Upper lobe of left lung (tissue), 6 donors: ENCODE data around the gene ETV7. TPM values are rescaled to one million over a fixed set of nuclear protein-coding genes. Genes with fewer than 3 reads are reported as not detected.
"Not testable (repeated sequence)": the region's sequence is repeated elsewhere in the genome, so short reads cannot be mapped to it uniquely, and the experiment has no call there.

Experiments used
- ATAC-seq, 2 donors: fragments of 200-7000 bp; cut with Tn5 transposase; one replicate each; pipeline ENCODE4 v1.9.1; 2022; ENCODE audit warnings: mild to moderate bottlenecking in 2 of 2, moderate library complexity in 2 of 2; ENCODE audit not compliant: low FRiP score in 2 of 2
- DNase-seq, 2 donors: peaks; one replicate each; pipeline ENCODE4 v3.0.0-alpha.2; 2019 to 2020
- H3K27ac ChIP-seq, 4 donors: fragments of 200-600 bp; sonication (generic); one replicate each; pipeline ENCODE4 v1.5.1; 2016 to 2019
- H3K27me3 ChIP-seq, 4 donors: fragments of 200-600 bp; sonication (generic); one replicate each; pipeline ENCODE4 v1.5.1; 2017 to 2019
- H3K36me3 ChIP-seq, 4 donors: fragments of 200-600 bp; sonication (generic); one replicate each; pipeline ENCODE4 v1.5.1; 2016 to 2019
- H3K4me1 ChIP-seq, 4 donors: fragments of 200-600 bp; sonication (generic); one replicate each; pipeline ENCODE4 v1.5.1; 2018 to 2019
- H3K4me3 ChIP-seq, 4 donors: fragments of 200-600 bp; sonication (generic); one replicate each; pipeline ENCODE4 v1.5.1; 2017 to 2019; ENCODE audit warnings: mild to moderate bottlenecking in 2 of 4, moderate library complexity in 1 of 4
- H3K9me3 ChIP-seq, 4 donors: fragments of 200-600 bp; sonication (generic); one replicate each; pipeline ENCODE4 v1.5.1; 2018 to 2019
- CTCF ChIP-seq, 6 experiments: fragments of 450-650 bp in 4 of 6; fragments of 200-600 bp in 2 of 6; sonication (generic) in 2 of 6; IDR thresholded peaks; one replicate each; pipeline ENCODE4 v1.5.1; 2016 to 2019; ENCODE audit warnings: antibody characterized with exemption in 6 of 6
- EP300 ChIP-seq, 4 donors: sonication (generic); formaldehyde crosslinking; IDR thresholded peaks; one replicate each; pipeline ENCODE4 v1.5.1; 2017; ENCODE audit warnings: antibody characterized with exemption in 4 of 4, control low read depth in 2 of 4
- POLR2A ChIP-seq, 4 donors: fragments of 450-650 bp; IDR thresholded peaks; one replicate each; pipeline ENCODE4 v1.5.1; 2016 to 2017; ENCODE audit warnings: antibody characterized with exemption in 4 of 4, mild to moderate bottlenecking in 2 of 4
- POLR2AphosphoS5 ChIP-seq, 2 donors: sonication (generic); formaldehyde crosslinking; IDR thresholded peaks; one replicate each; pipeline ENCODE4 v1.5.1; 2017; ENCODE audit warnings: antibody characterized with exemption in 2 of 2
- WGBS, 2 donors: methylation state at CpG; one replicate each; pipeline ENCODE4 v1.1.5; 2017 to 2018; 5-methylcytosine and 5-hydroxymethylcytosine counted together
- total RNA-seq, 6 donors: library from RNA; depleted of rRNA in 4 of 6; stranded (reverse); fragments of >200 nt in 4 of 6; gene quantifications; one replicate each; pipeline versions ENCODE4 v1.1.0 to v1.2.1, GENCODE V29; 2016 to 2021
- donor health status: DM: no; HTN: no; CAD: no; lungs with moderate emphysema.
- donor health status: DM: no; HTN: yes; CAD: no; lungs with severe emphysema.

The ETV7 gene
- total RNA-seq, 6 donors from 2014 or later = 2.0 to 10.5 (median 4.2) TPM

- no peak for TF ChIP-seq POLR2A (IDR thresholded peaks at IDR 0.05)
- no peak for TF ChIP-seq EP300 (IDR thresholded peaks at IDR 0.05)
- TF ChIP-seq CTCF (IDR thresholded peaks at IDR 0.05) = peak; percentile 89 to 98 (median 92)
- no peak for TF ChIP-seq POLR2AphosphoS5 (IDR thresholded peaks at IDR 0.05)
- Histone ChIP-seq H3K27ac (no peak overlapping the region), H3K27me3 (no peaks in the 10 kb centered on the region), H3K4me3 (peak overlapping the region in 2 of 4 donors; percentile 9 to 17), H3K9me3 (no peaks in the 10 kb centered on the region), H3K4me1 (peaks cover 4 to 10% (median 5%) of the 10 kb centered on the region in 4 donors), H3K36me3 (no peaks in the 10 kb centered on the region)
- ATAC-seq (peak; percentile 84 to 93), DNase-seq (peak; percentile 75 to 90)
- 20 to 23% methylated on average over 36 of the region's 36 CpGs for WGBS, 2 donors
Observed at GRCh38 chr6:36340618-36341454, 46.6 kb downstream of the ETV7 start.

GRCh38 chr6:36340306-36340617 lies 47.2 kb downstream of the ETV7 start:
- WGBS, 2 donors = 64 to 66% methylated on average over 12 of the region's 12 CpGs
- Histone ChIP-seq H3K36me3 (no peaks in the 10 kb centered on the region), H3K4me1 (peaks cover 4 to 10% (median 5%) of the 10 kb centered on the region in 4 donors), H3K27me3 (peaks cover 0 to 2% (median 0%) of the 10 kb centered on the region in 4 donors), H3K9me3 (no peaks in the 10 kb centered on the region), H3K27ac (no peak overlapping the region), H3K4me3 (no peak overlapping the region)
- DNase-seq = no peak
- no peak for TF ChIP-seq EP300 (IDR thresholded peaks at IDR 0.05)
- no peak for TF ChIP-seq POLR2AphosphoS5 (IDR thresholded peaks at IDR 0.05)
- no peak for TF ChIP-seq CTCF (IDR thresholded peaks at IDR 0.05)
- TF ChIP-seq POLR2A (IDR thresholded peaks at IDR 0.05) = no peak
- ATAC-seq = no peak

GRCh38 chr6:36339146-36339545 lies 48.3 kb downstream of the ETV7 start:
- no peak overlapping the region for H3K4me3 ChIP-seq
- no peak for ATAC-seq
- H3K9me3 ChIP-seq = no peaks in the 10 kb centered on the region
- peaks cover 4 to 10% (median 5%) of the 10 kb centered on the region in 4 donors for H3K4me1 ChIP-seq
- H3K27ac ChIP-seq = no peak overlapping the region
- no peak for TF ChIP-seq CTCF (IDR thresholded peaks at IDR 0.05)
- TF ChIP-seq EP300 (IDR thresholded peaks at IDR 0.05) = no peak
- TF ChIP-seq POLR2AphosphoS5 (IDR thresholded peaks at IDR 0.05) = no peak
- no peak for TF ChIP-seq POLR2A (IDR thresholded peaks at IDR 0.05)
- no peaks in the 10 kb centered on the region for H3K36me3 ChIP-seq
- DNase-seq = no peak
- peaks cover 0 to 7% (median 0%) of the 10 kb centered on the region in 4 donors for H3K27me3 ChIP-seq
- 81 to 87% methylated on average over 11 to 12 of the region's 12 CpGs for WGBS, 2 donors

- not testable (repeated sequence) for DNase-seq, ATAC-seq, H3K4me1 ChIP-seq, H3K36me3 ChIP-seq, H3K27ac ChIP-seq, H3K4me3 ChIP-seq, H3K9me3 ChIP-seq
- peaks cover 0 to 12% (median 0%) of the 10 kb centered on the region in 4 donors for H3K27me3 ChIP-seq
- WGBS, 2 donors = 3 to 93% methylated on average over 1 of the region's 1 CpG
Observed at GRCh38 chr6:36338223-36338622, 49.2 kb downstream of the ETV7 start.

- Histone ChIP-seq H3K27ac (no peak overlapping the region), H3K9me3 (no peaks in the 10 kb centered on the region), H3K36me3 (no peaks in the 10 kb centered on the region), H3K4me1 (peaks cover 4 to 10% (median 5%) of the 10 kb centered on the region in 4 donors), H3K4me3 (no peak overlapping the region), H3K27me3 (peaks cover 0 to 12% (median 0%) of the 10 kb centered on the region in 4 donors)
- TF ChIP-seq POLR2A (IDR thresholded peaks at IDR 0.05) (no peak), POLR2AphosphoS5 (IDR thresholded peaks at IDR 0.05) (no peak), EP300 (IDR thresholded peaks at IDR 0.05) (no peak)
- ATAC-seq = no peak
- whole genome bisulfite sequencing, 2 donors = 82 to 100% methylated on average over 1 of the region's 1 CpG
- no peak for DNase-seq
Observed at GRCh38 chr6:36337814-36338213, 49.7 kb downstream of the ETV7 start.
